ENCODE results near the gene TUBB2B.
A peak's percentile ranks its signal among the peaks of the same experiment; 100 is the strongest.
"Not testable (repeated sequence)": the region's sequence is repeated elsewhere in the genome, so short reads cannot be mapped to it uniquely, and the experiment has no call there.

Gene TUBB2B

DNA sequence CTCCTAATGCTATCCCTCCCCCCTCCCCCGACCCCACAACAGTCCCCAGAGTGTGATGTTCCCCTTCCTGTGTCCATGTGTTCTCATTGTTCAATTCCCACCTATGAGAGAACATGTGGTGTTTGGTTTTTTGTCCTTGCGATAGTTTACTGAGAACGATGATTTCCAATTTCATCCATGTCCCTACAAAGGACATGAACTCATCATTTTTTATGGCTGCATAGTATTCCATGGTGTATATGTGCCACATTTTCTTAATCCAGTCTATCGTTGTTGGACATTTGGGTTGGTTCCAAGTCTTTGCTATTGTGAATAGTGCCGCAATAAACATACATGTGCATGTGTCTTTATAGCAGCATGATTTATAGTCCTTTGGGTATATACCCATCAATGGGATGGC lies 29.7 kb downstream of the TUBB2B start:
- CTCF ChIA-PET; H3K4me3 ChIP-seq (ENCODE audit: control insufficient read depth in 1 of 7, extremely low read depth in 1 of 7, insufficient read depth in 4 of 7, low read depth in 2 of 7, low read length in 6 of 7); H3K4me1 ChIP-seq (ENCODE audit: control extremely low read depth in 1 of 4, control insufficient read depth in 4 of 4, insufficient read depth in 4 of 4, low read length in 3 of 4); H3K9me3 ChIP-seq (ENCODE audit: control extremely low read depth in 1 of 5, control insufficient read depth in 4 of 5, insufficient read depth in 2 of 5, low read depth in 1 of 5, low read length in 4 of 5); DNase-seq; H3K27ac ChIP-seq (ENCODE audit: insufficient read depth in 1 of 2, low read depth in 1 of 2, low read length in 2 of 2, poor library complexity in 1 of 2, severe bottlenecking in 2 of 2); H3K27me3 ChIP-seq (replicated peaks in 2 of 5; ENCODE audit: control insufficient read depth in 4 of 5, insufficient read depth in 5 of 5, low read length in 4 of 5); POLR2A ChIA-PET; H3K36me3 ChIP-seq (ENCODE audit: control insufficient read depth in 4 of 4, insufficient read depth in 4 of 4, low read length in 3 of 4): not testable (repeated sequence)
- WGBS (ENCODE audit: insufficient coverage) = no CpG with 5 or more reads among the region's 5 CpGs

DNA sequence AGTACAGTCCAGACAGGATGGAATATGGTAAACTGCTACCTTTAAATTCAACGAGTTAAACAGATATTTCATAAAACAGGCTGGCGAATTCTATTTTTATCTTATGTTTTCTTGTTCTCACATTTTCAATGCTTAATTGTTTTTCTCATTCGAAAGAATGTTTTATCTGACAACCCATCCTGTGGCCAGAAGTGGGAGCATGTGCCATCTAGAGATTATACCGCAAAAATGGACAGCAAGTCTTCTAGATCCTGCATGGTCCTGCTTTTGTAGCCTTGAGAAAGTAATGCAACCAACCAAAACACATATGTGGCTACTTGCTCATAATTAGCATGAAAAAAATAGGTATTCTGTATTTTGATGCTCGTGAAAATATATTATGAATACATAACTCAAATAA lies 30.7 kb downstream of the TUBB2B start:
- CTCF ChIA-PET = interaction anchor here (0.8 kb wide), 1 partner anchor 25 kb away, joined by 3 read pairs; no protein-coding TSS in a partner anchor
- peak; percentile 22 to 80 (median 61) for DNase-seq
- Histone ChIP-seq H3K4me1 (ENCODE audit: control extremely low read depth in 1 of 4, control insufficient read depth in 4 of 4, insufficient read depth in 4 of 4, low read length in 3 of 4) (no peaks in the 10 kb centered on the region), H3K36me3 (ENCODE audit: control insufficient read depth in 4 of 4, insufficient read depth in 4 of 4, low read length in 3 of 4) (no peaks in the 10 kb centered on the region), H3K27ac (ENCODE audit: insufficient read depth in 1 of 2, low read depth in 1 of 2, low read length in 2 of 2, poor library complexity in 1 of 2, severe bottlenecking in 2 of 2) (no peak overlapping the region), H3K27me3 (replicated peaks in 2 of 5; ENCODE audit: control insufficient read depth in 4 of 5, insufficient read depth in 5 of 5, low read length in 4 of 5) (peaks cover 0 to 4% (median 0%) of the 10 kb centered on the region in 5 experiments), H3K4me3 (ENCODE audit: control insufficient read depth in 1 of 7, extremely low read depth in 1 of 7, insufficient read depth in 4 of 7, low read depth in 2 of 7, low read length in 6 of 7) (no peak overlapping the region), H3K9me3 (ENCODE audit: control extremely low read depth in 1 of 5, control insufficient read depth in 4 of 5, insufficient read depth in 2 of 5, low read depth in 1 of 5, low read length in 4 of 5) (peaks cover 0 to 2% (median 0%) of the 10 kb centered on the region in 5 experiments)
- POLR2A ChIA-PET = no interaction called here
- 43% methylated on average over 1 of the region's 5 CpGs for WGBS (ENCODE audit: insufficient coverage)

DNA sequence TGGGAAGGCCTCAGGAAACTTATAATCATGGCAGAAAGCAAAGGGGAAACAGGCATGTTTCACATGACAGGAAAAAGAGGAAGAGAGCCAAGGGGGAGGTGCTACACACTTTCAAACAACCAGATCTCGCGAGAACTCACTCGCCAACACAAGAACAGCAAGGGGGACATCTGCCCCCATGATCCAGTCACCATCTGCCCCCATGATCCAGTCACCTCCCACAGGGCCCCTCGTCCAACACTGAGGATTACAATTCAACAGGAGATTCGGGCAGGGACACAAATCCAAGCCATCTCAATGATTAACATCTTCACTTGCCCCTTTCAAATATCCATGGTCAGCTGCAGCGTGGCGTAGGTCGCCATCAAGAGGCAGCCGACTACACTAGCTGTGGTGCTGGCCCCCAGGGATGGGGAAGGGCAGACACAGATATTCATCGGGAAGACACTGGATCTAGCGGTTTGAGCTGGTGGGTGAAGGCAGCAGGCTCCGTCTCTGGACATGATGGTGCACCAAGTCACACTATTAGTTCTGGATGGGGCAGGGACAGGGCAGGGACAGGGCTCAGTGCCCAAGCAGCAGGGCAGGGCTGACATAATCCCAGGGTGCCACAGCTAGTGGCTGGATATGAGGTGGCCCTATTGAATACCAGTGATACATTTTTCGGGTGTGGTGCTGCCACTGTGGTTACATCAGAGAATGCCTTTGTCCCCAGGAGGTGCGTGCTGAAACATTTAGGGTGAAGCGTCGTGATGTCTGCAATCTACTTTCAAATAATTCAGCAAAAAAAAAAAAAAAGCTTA lies 31.6 kb downstream of the TUBB2B start:
- CTCF ChIA-PET = interaction anchor here (0.8 to 0.9 kb wide), 2 partner anchors 9 to 25 kb away, joined by 3 read pairs; no protein-coding TSS in a partner anchor
- DNase-seq = peak in 2 of 3 donors; percentile 20 to 31
- Histone ChIP-seq H3K36me3 (ENCODE audit: control insufficient read depth in 4 of 4, insufficient read depth in 4 of 4, low read length in 3 of 4) (no peaks in the 10 kb centered on the region), H3K9me3 (ENCODE audit: control extremely low read depth in 1 of 5, control insufficient read depth in 4 of 5, insufficient read depth in 2 of 5, low read depth in 1 of 5, low read length in 4 of 5) (peaks cover 0 to 2% (median 0%) of the 10 kb centered on the region in 5 experiments), H3K4me3 (ENCODE audit: control insufficient read depth in 1 of 7, extremely low read depth in 1 of 7, insufficient read depth in 4 of 7, low read depth in 2 of 7, low read length in 6 of 7) (no peak overlapping the region), H3K4me1 (ENCODE audit: control extremely low read depth in 1 of 4, control insufficient read depth in 4 of 4, insufficient read depth in 4 of 4, low read length in 3 of 4) (no peaks in the 10 kb centered on the region), H3K27ac (ENCODE audit: insufficient read depth in 1 of 2, low read depth in 1 of 2, low read length in 2 of 2, poor library complexity in 1 of 2, severe bottlenecking in 2 of 2) (no peak overlapping the region), H3K27me3 (replicated peaks in 2 of 5; ENCODE audit: control insufficient read depth in 4 of 5, insufficient read depth in 5 of 5, low read length in 4 of 5) (peaks cover 0 to 4% (median 0%) of the 10 kb centered on the region in 5 experiments)
- POLR2A ChIA-PET = no interaction called here
- WGBS (ENCODE audit: insufficient coverage) = 99% methylated on average over 8 of the region's 16 CpGs

DNA sequence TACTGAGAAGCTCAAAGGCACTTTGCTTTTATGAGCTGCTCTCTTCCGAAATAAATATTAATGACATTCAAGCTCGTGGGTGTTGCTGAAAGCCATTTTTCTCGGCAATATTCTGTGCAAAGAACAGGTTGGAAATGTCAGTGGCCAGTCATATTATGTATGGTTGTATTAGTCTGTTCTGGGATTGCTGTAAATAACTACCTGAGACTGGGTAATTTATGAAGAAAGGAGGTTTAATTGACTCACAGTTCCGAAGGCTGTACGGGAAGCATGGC lies 32.1 kb downstream of the TUBB2B start:
- CTCF ChIA-PET = interaction anchor here (0.9 kb wide), 1 partner anchor 8 kb away, joined by 3 read pairs; no protein-coding TSS in a partner anchor
- POLR2A ChIA-PET = no interaction called here
- Histone ChIP-seq H3K4me3 (ENCODE audit: control insufficient read depth in 1 of 7, extremely low read depth in 1 of 7, insufficient read depth in 4 of 7, low read depth in 2 of 7, low read length in 6 of 7) (no peak overlapping the region), H3K27ac (ENCODE audit: insufficient read depth in 1 of 2, low read depth in 1 of 2, low read length in 2 of 2, poor library complexity in 1 of 2, severe bottlenecking in 2 of 2) (no peak overlapping the region), H3K27me3 (replicated peaks in 2 of 5; ENCODE audit: control insufficient read depth in 4 of 5, insufficient read depth in 5 of 5, low read length in 4 of 5) (peaks cover 0 to 4% (median 0%) of the 10 kb centered on the region in 5 experiments), H3K36me3 (ENCODE audit: control insufficient read depth in 4 of 4, insufficient read depth in 4 of 4, low read length in 3 of 4) (no peaks in the 10 kb centered on the region), H3K4me1 (ENCODE audit: control extremely low read depth in 1 of 4, control insufficient read depth in 4 of 4, insufficient read depth in 4 of 4, low read length in 3 of 4) (no peaks in the 10 kb centered on the region), H3K9me3 (ENCODE audit: control extremely low read depth in 1 of 5, control insufficient read depth in 4 of 5, insufficient read depth in 2 of 5, low read depth in 1 of 5, low read length in 4 of 5) (peaks cover 0 to 2% (median 0%) of the 10 kb centered on the region in 5 experiments)
- 72% methylated on average over 5 of the region's 5 CpGs for WGBS (ENCODE audit: insufficient coverage)
- DNase-seq = no peak

DNA sequence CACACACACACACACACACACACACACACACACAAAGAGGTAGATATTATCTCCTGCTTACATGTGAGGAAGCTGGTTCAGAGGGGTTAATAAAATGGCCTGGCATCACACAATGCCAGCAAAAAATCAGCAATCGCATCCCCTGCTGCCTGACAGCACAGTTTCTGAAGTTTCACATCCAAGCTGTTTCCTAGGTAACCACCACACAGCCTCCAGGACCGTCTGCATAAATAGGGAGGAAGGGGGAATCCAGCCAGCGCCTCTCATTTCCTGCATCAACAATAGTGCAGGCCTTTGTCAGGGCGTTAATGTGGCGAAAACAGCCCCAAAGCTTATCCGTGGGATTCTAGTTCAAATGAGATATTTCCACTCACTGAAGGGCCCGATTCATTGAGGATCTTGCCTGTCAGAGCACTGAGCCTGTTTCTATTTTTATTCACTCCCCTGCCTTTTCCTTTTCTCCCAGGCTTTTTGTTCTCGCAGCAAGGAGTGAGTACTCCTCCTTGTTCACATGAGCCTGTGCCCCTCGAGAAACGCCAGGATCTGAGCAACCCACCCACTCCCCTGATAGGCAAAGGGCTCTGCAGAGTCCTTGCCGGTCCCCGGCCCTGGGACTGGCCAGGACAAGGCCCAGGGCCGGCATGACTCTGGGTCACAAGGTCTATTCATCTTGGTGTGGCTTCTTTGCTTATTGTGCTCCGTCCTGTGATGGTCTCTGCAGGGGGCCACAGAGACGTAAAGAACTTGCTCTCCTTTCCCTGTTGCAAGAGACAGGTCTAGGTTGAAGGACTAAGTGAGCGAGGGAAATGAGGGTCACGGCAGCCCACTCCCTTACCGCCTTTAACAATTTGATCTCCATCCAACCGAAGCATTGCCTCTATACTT lies 32.7 kb downstream of the TUBB2B start:
- Histone ChIP-seq H3K27me3 (replicated peaks in 2 of 5; ENCODE audit: control insufficient read depth in 4 of 5, insufficient read depth in 5 of 5, low read length in 4 of 5) (no peaks in the 10 kb centered on the region), H3K9me3 (ENCODE audit: control extremely low read depth in 1 of 5, control insufficient read depth in 4 of 5, insufficient read depth in 2 of 5, low read depth in 1 of 5, low read length in 4 of 5) (no peaks in the 10 kb centered on the region), H3K4me3 (ENCODE audit: control insufficient read depth in 1 of 7, extremely low read depth in 1 of 7, insufficient read depth in 4 of 7, low read depth in 2 of 7, low read length in 6 of 7) (no peak overlapping the region), H3K27ac (ENCODE audit: insufficient read depth in 1 of 2, low read depth in 1 of 2, low read length in 2 of 2, poor library complexity in 1 of 2, severe bottlenecking in 2 of 2) (no peak overlapping the region), H3K36me3 (ENCODE audit: control insufficient read depth in 4 of 4, insufficient read depth in 4 of 4, low read length in 3 of 4) (no peaks in the 10 kb centered on the region), H3K4me1 (ENCODE audit: control extremely low read depth in 1 of 4, control insufficient read depth in 4 of 4, insufficient read depth in 4 of 4, low read length in 3 of 4) (no peaks in the 10 kb centered on the region)
- 77% methylated on average over 17 of the region's 19 CpGs for WGBS (ENCODE audit: insufficient coverage)
- ChIA-PET POLR2A (no interaction called here), CTCF (interaction anchor here (0.9 to 1.7 kb wide), 2 partner anchors 8 to 20 kb away, joined by 3 to 4 read pairs; no protein-coding TSS in a partner anchor)
- DNase-seq = peak in 2 of 3 donors; percentile 26 to 43

DNA sequence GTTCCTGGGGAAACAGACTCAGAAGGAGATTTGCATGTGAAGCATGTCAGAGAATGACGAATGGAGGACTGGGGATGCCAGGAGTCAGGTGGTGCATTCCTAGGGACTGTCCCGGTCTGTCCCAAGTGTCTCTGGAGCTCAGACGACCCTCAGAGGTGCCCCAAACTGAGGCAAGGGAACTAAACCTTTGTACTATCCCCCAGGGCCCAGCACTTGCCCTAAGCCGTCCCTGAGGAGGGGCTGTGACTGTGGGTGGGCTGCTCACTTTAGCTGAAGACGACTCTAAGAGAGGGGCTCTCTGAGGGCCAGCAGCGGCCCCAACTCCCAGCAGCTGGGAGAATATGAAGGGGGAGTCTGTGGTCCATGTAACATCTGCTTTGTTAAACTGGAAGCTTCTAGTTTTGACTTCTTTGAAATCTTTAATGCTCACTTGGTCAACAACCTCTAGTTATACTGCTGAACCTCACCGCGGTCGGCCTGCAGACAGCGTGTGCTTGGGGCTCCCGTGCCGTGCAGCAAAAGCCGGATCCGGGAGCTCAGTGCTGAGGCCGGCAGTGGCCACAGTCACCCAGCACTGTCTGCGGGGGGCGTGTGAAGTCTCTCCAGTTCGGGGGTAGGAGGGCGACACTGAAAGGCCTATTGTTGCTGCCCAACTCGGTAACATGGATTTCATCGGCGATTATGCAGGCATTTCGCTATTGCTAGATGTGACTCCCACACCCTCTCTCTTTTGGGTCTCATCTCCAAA lies 34.2 kb downstream of the TUBB2B start:
- WGBS (ENCODE audit: insufficient coverage) = 96% methylated on average over 23 of the region's 23 CpGs
- Histone ChIP-seq H3K9me3 (ENCODE audit: control extremely low read depth in 1 of 5, control insufficient read depth in 4 of 5, insufficient read depth in 2 of 5, low read depth in 1 of 5, low read length in 4 of 5) (no peaks in the 10 kb centered on the region), H3K27me3 (replicated peaks in 2 of 5; ENCODE audit: control insufficient read depth in 4 of 5, insufficient read depth in 5 of 5, low read length in 4 of 5) (no peaks in the 10 kb centered on the region), H3K36me3 (ENCODE audit: control insufficient read depth in 4 of 4, insufficient read depth in 4 of 4, low read length in 3 of 4) (no peaks in the 10 kb centered on the region), H3K4me3 (ENCODE audit: control insufficient read depth in 1 of 7, extremely low read depth in 1 of 7, insufficient read depth in 4 of 7, low read depth in 2 of 7, low read length in 6 of 7) (no peak overlapping the region), H3K4me1 (ENCODE audit: control extremely low read depth in 1 of 4, control insufficient read depth in 4 of 4, insufficient read depth in 4 of 4, low read length in 3 of 4) (no peaks in the 10 kb centered on the region), H3K27ac (ENCODE audit: insufficient read depth in 1 of 2, low read depth in 1 of 2, low read length in 2 of 2, poor library complexity in 1 of 2, severe bottlenecking in 2 of 2) (no peak overlapping the region)
- POLR2A ChIA-PET = no interaction called here
- CTCF ChIA-PET = interaction anchor here (1.7 kb wide), 1 partner anchor 10 kb away, joined by 4 read pairs; no protein-coding TSS in a partner anchor
- no peak for DNase-seq

All from common myeloid progenitor, CD34-positive (primary cell).